Skeletal muscle satellite cell (primary cell): ENCODE measurements around the gene DNASE1L1. TPM values are rescaled to one million over a fixed set of nuclear protein-coding genes. Genes with fewer than 3 reads are reported as not detected.
A peak's percentile ranks its signal among the peaks of the same experiment; 100 is the strongest.

ENCODE experiments used
- H3K27me3 ChIP-seq: 2 replicates; pipeline ENCODE4 v1.7.0; 2013; ENCODE audit warnings: low read length; ENCODE audit not compliant: control insufficient read depth, insufficient read depth
- H3K36me3 ChIP-seq: 2 replicates; pipeline ENCODE4 v1.7.0; 2013; ENCODE audit warnings: mild to moderate bottlenecking, control low read depth, low read length; ENCODE audit not compliant: insufficient read depth
- H3K4me1 ChIP-seq: 2 replicates; pipeline ENCODE4 v1.7.0; 2013; ENCODE audit warnings: low read length; ENCODE audit not compliant: control insufficient read depth, insufficient read depth
- H3K4me2 ChIP-seq: 2 replicates; pipeline ENCODE4 v1.7.0; 2013; ENCODE audit warnings: mild to moderate bottlenecking, low read length
- H3K4me3 ChIP-seq: 2 replicates; pipeline ENCODE4 v1.7.0; 2013; ENCODE audit warnings: low read length
- H3K9ac ChIP-seq: 2 replicates; pipeline ENCODE4 v1.7.0; 2013; ENCODE audit warnings: mild to moderate bottlenecking, low read depth, low read length, moderate library complexity
- H3K9me3 ChIP-seq: replicated peaks from 2 replicates; pipeline ENCODE4 v1.7.0; 2013; ENCODE audit warnings: mild to moderate bottlenecking, control low read depth, low read length
- total RNA-seq: library from RNA; depleted of rRNA; stranded (reverse); fragments of >200 nt; gene quantifications from 2 replicates; pipeline ENCODE4 v1.2.3, GENCODE V29; 2012; rRNA removed

The DNASE1L1 gene
- 22.3 and 35.5 TPM in 2 replicates for total RNA-seq

- Histone ChIP-seq H3K9ac (peak within 1 kb of the TSS; percentile 85), H3K4me3 (peak within 1 kb of the TSS; percentile 72), H3K27me3 (no peaks in the 10 kb centered on the region), H3K36me3 (peaks cover 2% of the 10 kb centered on the region), H3K9me3 (no peaks in the 10 kb centered on the region), H3K4me1 (peaks cover 12% of the 10 kb centered on the region), H3K4me2 (peak within 1 kb of the TSS; percentile 94)
Measured at GRCh38 chrX:154409222-154409871, at the start of gene DNASE1L1. Gene DNASE1L1, minus strand, starts transcription at chrX:154409254. Its CDS starts 3,686 bp downstream, at chrX:154405568.

- Histone ChIP-seq H3K4me1 (peaks cover 11% of the 10 kb centered on the region), H3K9ac (peak within 1 kb of the TSS; percentile 86), H3K4me2 (peak within 1 kb of the TSS; percentile 97), H3K36me3 (peaks cover 24% of the 10 kb centered on the region), H3K9me3 (no peaks in the 10 kb centered on the region), H3K27me3 (no peaks in the 10 kb centered on the region), H3K4me3 (peak within 1 kb of the TSS; percentile 80)
Measured at GRCh38 chrX:154458116-154458953, 49.3 kb upstream of the DNASE1L1 start, which contains the start of gene PLXNA3. Gene PLXNA3, plus strand, starts transcription at chrX:154458281. Its CDS starts 1,903 bp downstream, at chrX:154460184.

GRCh38 chrX:154457491-154458115 is 48.5 kb upstream of the DNASE1L1 start:
- Histone ChIP-seq H3K27me3 (no peaks in the 10 kb centered on the region), H3K36me3 (peaks cover 21% of the 10 kb centered on the region), H3K9me3 (no peaks in the 10 kb centered on the region), H3K4me1 (peaks cover 11% of the 10 kb centered on the region), H3K9ac (peak overlapping the region; percentile 86), H3K4me3 (peak overlapping the region; percentile 80), H3K4me2 (peak overlapping the region; percentile 97)

- no peak overlapping the region for H3K4me3 ChIP-seq
- H3K9me3 ChIP-seq = no peaks in the 10 kb centered on the region
- no peaks in the 10 kb centered on the region for H3K27me3 ChIP-seq
- H3K9ac ChIP-seq = no peak overlapping the region
- H3K36me3 ChIP-seq = peaks cover 23% of the 10 kb centered on the region
- no peak overlapping the region for H3K4me2 ChIP-seq
- no peaks in the 10 kb centered on the region for H3K4me1 ChIP-seq
Measured at GRCh38 chrX:154452823-154453222, 43.8 kb upstream of the DNASE1L1 start.

- H3K36me3 ChIP-seq = peaks cover 33% of the 10 kb centered on the region
- H3K9me3 ChIP-seq = no peaks in the 10 kb centered on the region
- H3K4me3 ChIP-seq = no peak overlapping the region
- H3K4me1 ChIP-seq = peaks cover 5% of the 10 kb centered on the region
- no peak overlapping the region for H3K4me2 ChIP-seq
- H3K27me3 ChIP-seq = no peaks in the 10 kb centered on the region
- no peak overlapping the region for H3K9ac ChIP-seq
Measured at GRCh38 chrX:154450312-154450711, 41.3 kb upstream of the DNASE1L1 start.

GRCh38 chrX:154449618-154450017 is 40.6 kb upstream of the DNASE1L1 start:
- H3K36me3 ChIP-seq = peaks cover 33% of the 10 kb centered on the region
- no peaks in the 10 kb centered on the region for H3K27me3 ChIP-seq
- H3K9ac ChIP-seq = no peak overlapping the region
- H3K4me3 ChIP-seq = no peak overlapping the region
- H3K4me2 ChIP-seq = no peak overlapping the region
- no peaks in the 10 kb centered on the region for H3K9me3 ChIP-seq
- peaks cover 12% of the 10 kb centered on the region for H3K4me1 ChIP-seq

GRCh38 chrX:154448484-154448883 is 39.4 kb upstream of the DNASE1L1 start:
- Histone ChIP-seq H3K9me3 (no peaks in the 10 kb centered on the region), H3K4me3 (no peak overlapping the region), H3K4me1 (peaks cover 12% of the 10 kb centered on the region), H3K36me3 (peaks cover 33% of the 10 kb centered on the region), H3K27me3 (no peaks in the 10 kb centered on the region), H3K9ac (no peak overlapping the region), H3K4me2 (no peak overlapping the region)

GRCh38 chrX:154446430-154446829 is 37.4 kb upstream of the DNASE1L1 start:
- H3K4me1 ChIP-seq = peaks cover 12% of the 10 kb centered on the region
- no peak overlapping the region for H3K9ac ChIP-seq
- peaks cover 35% of the 10 kb centered on the region for H3K36me3 ChIP-seq
- no peaks in the 10 kb centered on the region for H3K27me3 ChIP-seq
- no peak overlapping the region for H3K4me2 ChIP-seq
- no peaks in the 10 kb centered on the region for H3K9me3 ChIP-seq
- no peak overlapping the region for H3K4me3 ChIP-seq

GRCh38 chrX:154445776-154446175 is 36.7 kb upstream of the DNASE1L1 start:
- peaks cover 35% of the 10 kb centered on the region for H3K36me3 ChIP-seq
- no peaks in the 10 kb centered on the region for H3K9me3 ChIP-seq
- peak overlapping the region; percentile 81 for H3K4me3 ChIP-seq
- peak overlapping the region; percentile 91 for H3K4me2 ChIP-seq
- peaks cover 12% of the 10 kb centered on the region for H3K4me1 ChIP-seq
- no peak overlapping the region for H3K9ac ChIP-seq
- H3K27me3 ChIP-seq = no peaks in the 10 kb centered on the region

- peak overlapping the region; percentile 91 for H3K4me2 ChIP-seq
- peak overlapping the region; percentile 91 for H3K9ac ChIP-seq
- peaks cover 36% of the 10 kb centered on the region for H3K36me3 ChIP-seq
- no peaks in the 10 kb centered on the region for H3K27me3 ChIP-seq
- peak overlapping the region; percentile 81 for H3K4me3 ChIP-seq
- H3K4me1 ChIP-seq = peaks cover 12% of the 10 kb centered on the region
- H3K9me3 ChIP-seq = no peaks in the 10 kb centered on the region
Measured at GRCh38 chrX:154444755-154445246, 35.7 kb upstream of the DNASE1L1 start.
